CD14-positive monocyte (primary cell): Measurements from ENCODE around the gene CES2. TPM values are rescaled to one million over a fixed set of nuclear protein-coding genes. Genes with fewer than 3 reads are reported as not detected.

Experiments used
- DNase-seq, 3 donors: peaks; one replicate each; pipeline ENCODE4 v3.0.0-alpha.2; 2011 to 2022
- H2AFZ ChIP-seq: 2 replicates; pipeline ENCODE4 v1.6.0; 2012; ENCODE audit warnings: mild to moderate bottlenecking, low read depth, low read length, inconsistent platforms; ENCODE audit not compliant: insufficient read depth, poor library complexity, severe bottlenecking
- H3K27ac ChIP-seq, 2 donors: 1 replicate in 1 of 2; 2 replicates in 1 of 2; pipeline ENCODE4 v1.5.1; 2012 to 2013; ENCODE audit warnings: low read length in 2 of 2, control low read depth in 1 of 2, inconsistent platforms in 1 of 2, low read depth in 1 of 2, mild to moderate bottlenecking in 1 of 2
- H3K27me3 ChIP-seq, 2 donors: one replicate each; pipeline versions ENCODE4 v1.6.0 to v1.6.1; 2011 to 2013; ENCODE audit warnings: low read length in 2 of 2; ENCODE audit not compliant: control insufficient read depth in 2 of 2, insufficient read depth in 2 of 2
- H3K36me3 ChIP-seq, 2 donors: replicated peaks in 1 of 2; 1 replicate in 1 of 2; 2 replicates in 1 of 2; pipeline versions ENCODE4 v1.5.1 to v1.6.1; 2012 to 2013; ENCODE audit warnings: low read length in 2 of 2, control low read depth in 1 of 2, inconsistent platforms in 1 of 2, mild to moderate bottlenecking in 1 of 2; ENCODE audit not compliant: insufficient read depth in 2 of 2, control insufficient read depth in 1 of 2
- H3K4me1 ChIP-seq, 2 donors: 1 replicate in 1 of 2; 2 replicates in 1 of 2; pipeline versions ENCODE4 v1.5.1 to v1.6.1; 2012 to 2013; ENCODE audit warnings: low read length in 2 of 2, control low read depth in 1 of 2, inconsistent platforms in 1 of 2, mild to moderate bottlenecking in 1 of 2, moderate library complexity in 1 of 2; ENCODE audit not compliant: insufficient read depth in 2 of 2, control insufficient read depth in 1 of 2
- H3K4me2 ChIP-seq: replicated peaks from 2 replicates; pipeline ENCODE3; 2012; ENCODE audit warnings: low read length, moderate library complexity, mild to moderate bottlenecking; ENCODE audit not compliant: poor library complexity, severe bottlenecking; ENCODE audit errors: extremely low read depth
- H3K4me3 ChIP-seq, 3 experiments: fragments of 200-600 bp in 1 of 3; sonication (generic) in 1 of 3; replicated peaks in 1 of 3; 1 replicate in 2 of 3; 2 replicates in 1 of 3; pipeline ENCODE4 v1.5.1; 2011 to 2013; ENCODE audit warnings: low read length in 3 of 3, mild to moderate bottlenecking in 3 of 3, control low read depth in 2 of 3, low read depth in 2 of 3, inconsistent platforms in 1 of 3, moderate library complexity in 1 of 3
- H3K79me2 ChIP-seq: 2 replicates; pipeline ENCODE4 v1.6.0; 2012; ENCODE audit warnings: mild to moderate bottlenecking, control low read depth, inconsistent platforms, low read length, moderate library complexity; ENCODE audit not compliant: insufficient read depth
- H3K9ac ChIP-seq: 2 replicates; pipeline ENCODE4 v1.6.0; 2017; ENCODE audit warnings: low read length, mild to moderate bottlenecking; ENCODE audit not compliant: insufficient read depth, poor library complexity, severe bottlenecking
- H3K9me3 ChIP-seq, 2 donors: replicated peaks in 1 of 2; 1 replicate in 1 of 2; 2 replicates in 1 of 2; pipeline versions ENCODE4 v1.5.1 to v1.6.1; 2012 to 2013; ENCODE audit warnings: low read length in 2 of 2, control low read depth in 1 of 2; ENCODE audit not compliant: control insufficient read depth in 1 of 2, insufficient read depth in 1 of 2
- H4K20me1 ChIP-seq: 2 replicates; pipeline ENCODE4 v1.6.0; 2012; ENCODE audit warnings: mild to moderate bottlenecking, low read length, control low read depth, moderate library complexity; ENCODE audit not compliant: insufficient read depth
- H3K27ac Mint-ChIP-seq, 7 donors: one replicate each; pipeline ENCODE4 v1.8.0; 2020; ENCODE audit warnings: mild to moderate bottlenecking in 7 of 7, mixed read lengths in 7 of 7, moderate library complexity in 6 of 7, inconsistent platforms in 2 of 7
- H3K27me3 Mint-ChIP-seq, 3 donors: one replicate each; pipeline ENCODE4 v1.8.0; 2021 to 2022; ENCODE audit warnings: low read depth in 3 of 3, mild to moderate bottlenecking in 3 of 3, mixed read lengths in 3 of 3, moderate library complexity in 3 of 3, inconsistent platforms in 1 of 3
- H3K36me3 Mint-ChIP-seq, 2 donors: one replicate each; pipeline ENCODE4 v1.8.0; 2020; ENCODE audit warnings: mixed read lengths in 2 of 2, inconsistent platforms in 1 of 2, mild to moderate bottlenecking in 1 of 2
- H3K4me1 Mint-ChIP-seq: one replicate; pipeline ENCODE4 v1.8.0; 2020; ENCODE audit warnings: mild to moderate bottlenecking, mixed read lengths
- H3K4me3 Mint-ChIP-seq, 2 donors: one replicate each; pipeline ENCODE4 v1.8.0; 2020; ENCODE audit warnings: mild to moderate bottlenecking in 2 of 2, mixed read lengths in 2 of 2, moderate library complexity in 1 of 2
- H3K9me3 Mint-ChIP-seq, 7 donors: one replicate each; pipeline ENCODE4 v1.8.0; 2020 to 2022; ENCODE audit warnings: mixed read lengths in 7 of 7, mild to moderate bottlenecking in 6 of 7, moderate library complexity in 6 of 7, inconsistent platforms in 2 of 7
- WGBS: methylation state at CpG from one replicate; pipeline ENCODE4 v1.1.5; 2013; ENCODE audit warnings: missing lambda C conversion rate; ENCODE audit not compliant: insufficient coverage; 5-methylcytosine and 5-hydroxymethylcytosine counted together
- intact Hi-C, 2 donors: fragments of 100-400 bp; cut with micrococcal nuclease; formaldehyde crosslinking; loops; one replicate each; pipeline versions ENCODE4 v1.15.0 to v1.15.1; 2023
- polyA plus RNA-seq, 3 donors: library from polyadenylated mRNA; depleted of rRNA in 1 of 3; unstranded in 2 of 3; stranded (reverse) in 1 of 3; fragments of 300-500 nt in 2 of 3; fragments of >200 nt in 1 of 3; fragmentation: Illumina TruSeq in 2 of 3; gene quantifications; 1 replicate in 2 of 3; 2 replicates in 1 of 3; pipeline ENCODE4 v1.2.3, GENCODE V29; 2012 to 2021
- TF ChIP-seq, protein P1 (sequence below): fragments of 200-600 bp; IDR thresholded peaks from one replicate; pipeline ENCODE4 v1.8.0; 2022; ENCODE audit warnings: antibody characterized with exemption, mild to moderate bottlenecking

CES2 gene
- polyA plus RNA-seq, 3 donors, result 14.0 to 29.0 (median 23.2) TPM

GRCh38 chr16:66886914-66887313 is 48.4 kb upstream of the CES2 start:
- DNase-seq, result no peak
- Histone ChIP-seq H3K4me3 (no peak overlapping the region), H3K27ac (no peak overlapping the region), H3K27me3 (peaks cover under 1 to 3% of the 10 kb centered on the region in 2 donors), H3K4me2 (no peak overlapping the region), H3K9ac (no peak overlapping the region), H3K4me1 (no peaks in the 10 kb centered on the region), H2AFZ (no peak overlapping the region), H3K36me3 (peaks cover 3 to 13% of the 10 kb centered on the region in 2 donors), H3K9me3 (no peaks in the 10 kb centered on the region), H4K20me1 (no peaks in the 10 kb centered on the region), H3K79me2 (no peaks in the 10 kb centered on the region)
- peaks cover 21 to 22% of the 10 kb centered on the region in 2 donors for H3K36me3 Mint-ChIP-seq
- no CpG with 5 or more reads among the region's 3 CpGs for WGBS
- no peaks in the 10 kb centered on the region for H3K4me1 Mint-ChIP-seq
- no peak overlapping the region for H3K27ac Mint-ChIP-seq
- TF ChIP-seq, protein P1, sequence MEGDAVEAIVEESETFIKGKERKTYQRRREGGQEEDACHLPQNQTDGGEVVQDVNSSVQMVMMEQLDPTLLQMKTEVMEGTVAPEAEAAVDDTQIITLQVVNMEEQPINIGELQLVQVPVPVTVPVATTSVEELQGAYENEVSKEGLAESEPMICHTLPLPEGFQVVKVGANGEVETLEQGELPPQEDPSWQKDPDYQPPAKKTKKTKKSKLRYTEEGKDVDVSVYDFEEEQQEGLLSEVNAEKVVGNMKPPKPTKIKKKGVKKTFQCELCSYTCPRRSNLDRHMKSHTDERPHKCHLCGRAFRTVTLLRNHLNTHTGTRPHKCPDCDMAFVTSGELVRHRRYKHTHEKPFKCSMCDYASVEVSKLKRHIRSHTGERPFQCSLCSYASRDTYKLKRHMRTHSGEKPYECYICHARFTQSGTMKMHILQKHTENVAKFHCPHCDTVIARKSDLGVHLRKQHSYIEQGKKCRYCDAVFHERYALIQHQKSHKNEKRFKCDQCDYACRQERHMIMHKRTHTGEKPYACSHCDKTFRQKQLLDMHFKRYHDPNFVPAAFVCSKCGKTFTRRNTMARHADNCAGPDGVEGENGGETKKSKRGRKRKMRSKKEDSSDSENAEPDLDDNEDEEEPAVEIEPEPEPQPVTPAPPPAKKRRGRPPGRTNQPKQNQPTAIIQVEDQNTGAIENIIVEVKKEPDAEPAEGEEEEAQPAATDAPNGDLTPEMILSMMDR, result no peak
- intact Hi-C loops, result no loop called here
- peaks cover 0 to 3% (median 0%) of the 10 kb centered on the region in 7 donors for H3K9me3 Mint-ChIP-seq
- peaks cover 5 to 8% (median 8%) of the 10 kb centered on the region in 3 donors for H3K27me3 Mint-ChIP-seq
- H3K4me3 Mint-ChIP-seq, result no peak overlapping the region

DNA sequence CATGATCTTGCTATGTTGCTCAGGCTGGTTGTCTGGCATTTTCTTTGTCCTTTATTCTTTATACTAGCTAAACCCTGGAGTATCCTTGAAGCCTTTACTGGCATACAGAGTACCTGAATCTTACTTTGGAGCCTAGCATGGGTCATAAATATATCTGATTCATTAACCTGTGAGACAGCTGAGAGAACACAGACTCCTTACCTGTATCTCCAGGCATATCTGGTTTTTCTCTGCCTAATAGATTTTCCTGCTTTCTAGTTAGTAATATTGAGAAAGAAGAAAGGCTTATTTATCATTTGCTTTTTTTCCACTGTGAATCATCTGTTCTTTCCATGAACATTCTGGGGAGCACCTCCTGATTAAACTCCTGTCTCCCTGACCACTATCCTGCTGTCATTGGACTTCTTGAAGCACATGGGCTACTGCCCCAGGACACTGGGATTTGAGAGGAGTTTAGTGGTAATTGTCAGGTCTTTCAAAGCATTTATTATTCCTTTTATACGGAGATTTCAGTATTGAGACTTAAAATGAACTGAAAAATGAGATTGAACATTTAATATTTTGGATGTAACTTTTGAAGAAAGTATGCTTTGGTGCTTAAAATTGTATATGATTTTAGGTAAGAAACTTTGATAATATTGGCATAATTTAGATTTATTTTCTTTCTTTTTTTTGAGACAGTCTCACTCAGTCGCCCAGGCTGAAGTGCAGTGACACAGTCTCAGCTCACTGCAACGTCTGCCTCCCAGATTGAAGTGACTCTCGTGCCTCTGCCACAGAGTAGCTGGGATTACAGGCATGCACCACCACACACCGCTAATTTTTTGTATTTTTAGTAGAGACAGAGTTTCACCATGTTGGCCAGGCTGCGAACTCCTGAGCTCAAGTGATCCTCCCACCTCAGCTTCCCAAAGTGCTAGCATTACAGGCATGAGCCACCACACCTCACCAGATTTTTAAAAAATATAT is 46.4 kb upstream of the CES2 start:
- no peaks in the 10 kb centered on the region for H3K4me1 Mint-ChIP-seq
- peaks cover 3 to 6% (median 5%) of the 10 kb centered on the region in 3 donors for H3K27me3 Mint-ChIP-seq
- Histone ChIP-seq H3K27ac (no peak overlapping the region), H3K4me3 (no peak overlapping the region), H3K9ac (no peak overlapping the region), H3K27me3 (no peaks in the 10 kb centered on the region), H4K20me1 (no peaks in the 10 kb centered on the region), H3K4me2 (no peak overlapping the region), H3K79me2 (no peaks in the 10 kb centered on the region), H2AFZ (no peak overlapping the region), H3K4me1 (no peaks in the 10 kb centered on the region), H3K36me3 (peaks cover 3 to 13% of the 10 kb centered on the region in 2 donors), H3K9me3 (no peaks in the 10 kb centered on the region)
- TF ChIP-seq, protein P1, result no peak
- H3K27ac Mint-ChIP-seq, result no peak overlapping the region
- intact Hi-C loops, result no loop called here
- peaks cover 21 to 22% of the 10 kb centered on the region in 2 donors for H3K36me3 Mint-ChIP-seq
- H3K4me3 Mint-ChIP-seq, result no peak overlapping the region
- DNase-seq, result no peak
- peaks cover 0 to 3% (median 0%) of the 10 kb centered on the region in 7 donors for H3K9me3 Mint-ChIP-seq
- 98% methylated on average over 5 of the region's 6 CpGs for WGBS
